CD14-positive monocyte (primary cell): ENCODE measurements around the gene DOK6. TPM values are rescaled to one million over a fixed set of nuclear protein-coding genes. Genes with fewer than 3 reads are reported as not detected.

Experiments
- DNase-seq, 3 donors: peaks; one replicate each; pipeline ENCODE4 v3.0.0-alpha.2; 2011 to 2022
- H2AFZ ChIP-seq: 2 replicates; pipeline ENCODE4 v1.6.0; 2012; ENCODE audit warnings: mild to moderate bottlenecking, low read depth, low read length, inconsistent platforms; ENCODE audit not compliant: insufficient read depth, poor library complexity, severe bottlenecking
- H3K27ac ChIP-seq, 2 donors: 1 replicate in 1 of 2; 2 replicates in 1 of 2; pipeline ENCODE4 v1.5.1; 2012 to 2013; ENCODE audit warnings: low read length in 2 of 2, control low read depth in 1 of 2, inconsistent platforms in 1 of 2, low read depth in 1 of 2, mild to moderate bottlenecking in 1 of 2
- H3K27me3 ChIP-seq, 2 donors: one replicate each; pipeline versions ENCODE4 v1.6.0 to v1.6.1; 2011 to 2013; ENCODE audit warnings: low read length in 2 of 2; ENCODE audit not compliant: control insufficient read depth in 2 of 2, insufficient read depth in 2 of 2
- H3K36me3 ChIP-seq, 2 donors: replicated peaks in 1 of 2; 1 replicate in 1 of 2; 2 replicates in 1 of 2; pipeline versions ENCODE4 v1.5.1 to v1.6.1; 2012 to 2013; ENCODE audit warnings: low read length in 2 of 2, control low read depth in 1 of 2, inconsistent platforms in 1 of 2, mild to moderate bottlenecking in 1 of 2; ENCODE audit not compliant: insufficient read depth in 2 of 2, control insufficient read depth in 1 of 2
- H3K4me1 ChIP-seq, 2 donors: 1 replicate in 1 of 2; 2 replicates in 1 of 2; pipeline versions ENCODE4 v1.5.1 to v1.6.1; 2012 to 2013; ENCODE audit warnings: low read length in 2 of 2, control low read depth in 1 of 2, inconsistent platforms in 1 of 2, mild to moderate bottlenecking in 1 of 2, moderate library complexity in 1 of 2; ENCODE audit not compliant: insufficient read depth in 2 of 2, control insufficient read depth in 1 of 2
- H3K4me2 ChIP-seq: replicated peaks from 2 replicates; pipeline ENCODE3; 2012; ENCODE audit warnings: low read length, moderate library complexity, mild to moderate bottlenecking; ENCODE audit not compliant: poor library complexity, severe bottlenecking; ENCODE audit errors: extremely low read depth
- H3K4me3 ChIP-seq, 3 experiments: fragments of 200-600 bp in 1 of 3; sonication (generic) in 1 of 3; replicated peaks in 1 of 3; 1 replicate in 2 of 3; 2 replicates in 1 of 3; pipeline ENCODE4 v1.5.1; 2011 to 2013; ENCODE audit warnings: low read length in 3 of 3, mild to moderate bottlenecking in 3 of 3, control low read depth in 2 of 3, low read depth in 2 of 3, inconsistent platforms in 1 of 3, moderate library complexity in 1 of 3
- H3K79me2 ChIP-seq: 2 replicates; pipeline ENCODE4 v1.6.0; 2012; ENCODE audit warnings: mild to moderate bottlenecking, control low read depth, inconsistent platforms, low read length, moderate library complexity; ENCODE audit not compliant: insufficient read depth
- H3K9ac ChIP-seq: 2 replicates; pipeline ENCODE4 v1.6.0; 2017; ENCODE audit warnings: low read length, mild to moderate bottlenecking; ENCODE audit not compliant: insufficient read depth, poor library complexity, severe bottlenecking
- H3K9me3 ChIP-seq, 2 donors: replicated peaks in 1 of 2; 1 replicate in 1 of 2; 2 replicates in 1 of 2; pipeline versions ENCODE4 v1.5.1 to v1.6.1; 2012 to 2013; ENCODE audit warnings: low read length in 2 of 2, control low read depth in 1 of 2; ENCODE audit not compliant: control insufficient read depth in 1 of 2, insufficient read depth in 1 of 2
- H4K20me1 ChIP-seq: 2 replicates; pipeline ENCODE4 v1.6.0; 2012; ENCODE audit warnings: mild to moderate bottlenecking, low read length, control low read depth, moderate library complexity; ENCODE audit not compliant: insufficient read depth
- H3K27ac Mint-ChIP-seq, 7 donors: one replicate each; pipeline ENCODE4 v1.8.0; 2020; ENCODE audit warnings: mild to moderate bottlenecking in 7 of 7, mixed read lengths in 7 of 7, moderate library complexity in 6 of 7, inconsistent platforms in 2 of 7
- H3K27me3 Mint-ChIP-seq, 3 donors: one replicate each; pipeline ENCODE4 v1.8.0; 2021 to 2022; ENCODE audit warnings: low read depth in 3 of 3, mild to moderate bottlenecking in 3 of 3, mixed read lengths in 3 of 3, moderate library complexity in 3 of 3, inconsistent platforms in 1 of 3
- H3K36me3 Mint-ChIP-seq, 2 donors: one replicate each; pipeline ENCODE4 v1.8.0; 2020; ENCODE audit warnings: mixed read lengths in 2 of 2, inconsistent platforms in 1 of 2, mild to moderate bottlenecking in 1 of 2
- H3K4me1 Mint-ChIP-seq: one replicate; pipeline ENCODE4 v1.8.0; 2020; ENCODE audit warnings: mild to moderate bottlenecking, mixed read lengths
- H3K4me3 Mint-ChIP-seq, 2 donors: one replicate each; pipeline ENCODE4 v1.8.0; 2020; ENCODE audit warnings: mild to moderate bottlenecking in 2 of 2, mixed read lengths in 2 of 2, moderate library complexity in 1 of 2
- H3K9me3 Mint-ChIP-seq, 7 donors: one replicate each; pipeline ENCODE4 v1.8.0; 2020 to 2022; ENCODE audit warnings: mixed read lengths in 7 of 7, mild to moderate bottlenecking in 6 of 7, moderate library complexity in 6 of 7, inconsistent platforms in 2 of 7
- CTCF ChIP-seq: fragments of 200-600 bp; IDR thresholded peaks from one replicate; pipeline ENCODE4 v1.8.0; 2022; ENCODE audit warnings: antibody characterized with exemption, mild to moderate bottlenecking
- WGBS: methylation state at CpG from one replicate; pipeline ENCODE4 v1.1.5; 2013; ENCODE audit warnings: missing lambda C conversion rate; ENCODE audit not compliant: insufficient coverage; 5-methylcytosine and 5-hydroxymethylcytosine counted together
- intact Hi-C, 2 donors: fragments of 100-400 bp; cut with micrococcal nuclease; formaldehyde crosslinking; loops; one replicate each; pipeline versions ENCODE4 v1.15.0 to v1.15.1; 2023
- polyA plus RNA-seq, 3 donors: library from polyadenylated mRNA; depleted of rRNA in 1 of 3; unstranded in 2 of 3; stranded (reverse) in 1 of 3; fragments of 300-500 nt in 2 of 3; fragments of >200 nt in 1 of 3; fragmentation: Illumina TruSeq in 2 of 3; gene quantifications; 1 replicate in 2 of 3; 2 replicates in 1 of 3; pipeline ENCODE4 v1.2.3, GENCODE V29; 2012 to 2021

Gene DOK6
- polyA plus RNA-seq, 3 donors: not detected

GRCh38 chr18:69838003-69838402, 437.3 kb downstream of the DOK6 start:
- TF ChIP-seq CTCF: no peak
- H3K4me3 Mint-ChIP-seq: no peak overlapping the region
- no peak overlapping the region for H3K27ac Mint-ChIP-seq
- Histone ChIP-seq H3K27ac (no peak overlapping the region), H3K9me3 (no peaks in the 10 kb centered on the region), H3K4me2 (no peak overlapping the region), H2AFZ (no peak overlapping the region), H3K9ac (no peak overlapping the region), H3K4me3 (no peak overlapping the region), H4K20me1 (no peaks in the 10 kb centered on the region), H3K79me2 (no peaks in the 10 kb centered on the region), H3K36me3 (no peaks in the 10 kb centered on the region), H3K27me3 (no peaks in the 10 kb centered on the region), H3K4me1 (no peaks in the 10 kb centered on the region)
- H3K4me1 Mint-ChIP-seq: no peaks in the 10 kb centered on the region
- peaks cover 0 to 6% (median 2%) of the 10 kb centered on the region in 7 donors for H3K9me3 Mint-ChIP-seq
- H3K36me3 Mint-ChIP-seq: no peaks in the 10 kb centered on the region
- no peak for DNase-seq
- WGBS: no CpG with 5 or more reads among the region's 1 CpG
- peaks cover 0 to 3% (median 2%) of the 10 kb centered on the region in 3 donors for H3K27me3 Mint-ChIP-seq
- intact Hi-C loops: no loop called here

GRCh38 chr18:69838620-69839411, 438.1 kb downstream of the DOK6 start:
- no peak for DNase-seq
- no peaks in the 10 kb centered on the region for H3K4me1 Mint-ChIP-seq
- no peak overlapping the region for H3K4me3 ChIP-seq
- H3K9me3 Mint-ChIP-seq: peaks cover 0 to 6% (median 2%) of the 10 kb centered on the region in 7 donors
- H2AFZ ChIP-seq: no peak overlapping the region
- no peaks in the 10 kb centered on the region for H3K9me3 ChIP-seq
- H4K20me1 ChIP-seq: no peaks in the 10 kb centered on the region
- no peak overlapping the region for H3K4me3 Mint-ChIP-seq
- no peaks in the 10 kb centered on the region for H3K36me3 Mint-ChIP-seq
- H3K9ac ChIP-seq: no peak overlapping the region
- no peaks in the 10 kb centered on the region for H3K4me1 ChIP-seq
- no peak overlapping the region for H3K27ac ChIP-seq
- peaks cover 0 to 3% (median 2%) of the 10 kb centered on the region in 3 donors for H3K27me3 Mint-ChIP-seq
- H3K79me2 ChIP-seq: no peaks in the 10 kb centered on the region
- no peaks in the 10 kb centered on the region for H3K27me3 ChIP-seq
- intact Hi-C loops: no loop called here
- 89% methylated on average over 3 of the region's 3 CpGs for WGBS
- no peak overlapping the region for H3K4me2 ChIP-seq
- no peaks in the 10 kb centered on the region for H3K36me3 ChIP-seq
- H3K27ac Mint-ChIP-seq: no peak overlapping the region
- TF ChIP-seq CTCF: no peak
